Measurements from ENCODE around the gene CSRNP3. TPM values are rescaled to one million over a fixed set of nuclear protein-coding genes. Genes with fewer than 3 reads are reported as not detected.

The CSRNP3 gene
- total and polyA plus RNA-seq, 3 experiments from 2014 or later: not detected

- no peaks in the 10 kb centered on the region for H3K4me1 ChIP-seq (ENCODE audit: insufficient read depth, low read length)
- ChIA-PET POLR2A (no interaction called here), CTCF (no interaction called here)
- no peaks in the 10 kb centered on the region for H3K9me3 Mint-ChIP-seq
- no peak overlapping the region for H3K4me3 Mint-ChIP-seq
- H3K36me3 Mint-ChIP-seq: no peaks in the 10 kb centered on the region
- no peaks in the 10 kb centered on the region for H3K36me3 ChIP-seq (ENCODE audit: insufficient read depth, low read length)
- H3K27ac ChIP-seq (ENCODE audit: low read depth, low read length): no peak overlapping the region
- H3K4me1 Mint-ChIP-seq: peaks cover 0 to 2% (median 0%) of the 10 kb centered on the region in 3 donors
- peaks cover 0 to 1% of the 10 kb centered on the region in 2 donors for H3K27me3 Mint-ChIP-seq
- H3K27ac Mint-ChIP-seq: no peak overlapping the region
- H3K27me3 ChIP-seq (ENCODE audit: insufficient read depth, low read length, poor library complexity, severe bottlenecking): no peaks in the 10 kb centered on the region
- H3K4me3 ChIP-seq (ENCODE audit: low read length): no peak overlapping the region
- no peaks in the 10 kb centered on the region for H3K9me3 ChIP-seq (ENCODE audit: low read length)
- DNase-seq: no peak
These were observed 166.0 kb downstream of the CSRNP3 start for GRCh38 chr2:165635532-165635931.

- no peak for DNase-seq
- Histone ChIP-seq H3K27ac (ENCODE audit: low read depth, low read length) (no peak overlapping the region), H3K27me3 (ENCODE audit: insufficient read depth, low read length, poor library complexity, severe bottlenecking) (no peaks in the 10 kb centered on the region), H3K4me3 (ENCODE audit: low read length) (no peak overlapping the region), H3K4me1 (ENCODE audit: insufficient read depth, low read length) (no peaks in the 10 kb centered on the region), H3K9me3 (ENCODE audit: low read length) (no peaks in the 10 kb centered on the region), H3K36me3 (ENCODE audit: insufficient read depth, low read length) (no peaks in the 10 kb centered on the region)
- ChIA-PET CTCF (no interaction called here), POLR2A (no interaction called here)
- H3K27ac Mint-ChIP-seq: no peak overlapping the region
- H3K4me1 Mint-ChIP-seq: no peaks in the 10 kb centered on the region
- no peaks in the 10 kb centered on the region for H3K27me3 Mint-ChIP-seq
- no peaks in the 10 kb centered on the region for H3K36me3 Mint-ChIP-seq
- H3K9me3 Mint-ChIP-seq: no peaks in the 10 kb centered on the region
- no peak overlapping the region for H3K4me3 Mint-ChIP-seq
These were observed 167.5 kb downstream of the CSRNP3 start for GRCh38 chr2:165636959-165637358.

- CTCF ChIA-PET: no interaction called here
- no peaks in the 10 kb centered on the region for H3K27me3 ChIP-seq (ENCODE audit: insufficient read depth, low read length, poor library complexity, severe bottlenecking)
- H3K9me3 Mint-ChIP-seq: no peaks in the 10 kb centered on the region
These were observed 167.9 kb downstream of the CSRNP3 start for GRCh38 chr2:165637396-165637795.

GRCh38 chr2:165639504-165639903 is 170.0 kb downstream of the CSRNP3 start:
- Mint-ChIP-seq H3K27ac (no peak overlapping the region), H3K4me1 (no peaks in the 10 kb centered on the region), H3K4me3 (no peak overlapping the region)

More at GRCh38 chr2:165637396-165637795, 167.9 kb downstream of the CSRNP3 start:
- no peaks in the 10 kb centered on the region for H3K36me3 ChIP-seq (ENCODE audit: insufficient read depth, low read length)
- H3K4me3 Mint-ChIP-seq: no peak overlapping the region
- H3K4me1 Mint-ChIP-seq: no peaks in the 10 kb centered on the region
- DNase-seq: no peak
- no peaks in the 10 kb centered on the region for H3K9me3 ChIP-seq (ENCODE audit: low read length)
- no peaks in the 10 kb centered on the region for H3K4me1 ChIP-seq (ENCODE audit: insufficient read depth, low read length)
- H3K27ac ChIP-seq (ENCODE audit: low read depth, low read length): no peak overlapping the region
- POLR2A ChIA-PET: no interaction called here
- no peaks in the 10 kb centered on the region for H3K27me3 Mint-ChIP-seq
- H3K27ac Mint-ChIP-seq: no peak overlapping the region
- no peaks in the 10 kb centered on the region for H3K36me3 Mint-ChIP-seq
- no peak overlapping the region for H3K4me3 ChIP-seq (ENCODE audit: low read length)

GRCh38 chr2:165640247-165640929 is 170.9 kb downstream of the CSRNP3 start:
- no peaks in the 10 kb centered on the region for H3K4me1 Mint-ChIP-seq
- ChIA-PET POLR2A (no interaction called here), CTCF (no interaction called here)

More at GRCh38 chr2:165639504-165639903, 170.0 kb downstream of the CSRNP3 start:
- CTCF ChIA-PET: no interaction called here
- no peak overlapping the region for H3K27ac ChIP-seq (ENCODE audit: low read depth, low read length)
- H3K9me3 ChIP-seq (ENCODE audit: low read length): no peaks in the 10 kb centered on the region
- POLR2A ChIA-PET: no interaction called here
- peaks cover 0 to 2% of the 10 kb centered on the region in 2 donors for H3K27me3 Mint-ChIP-seq
- H3K36me3 Mint-ChIP-seq: no peaks in the 10 kb centered on the region
- no peaks in the 10 kb centered on the region for H3K36me3 ChIP-seq (ENCODE audit: insufficient read depth, low read length)
- no peaks in the 10 kb centered on the region for H3K4me1 ChIP-seq (ENCODE audit: insufficient read depth, low read length)
- H3K27me3 ChIP-seq (ENCODE audit: insufficient read depth, low read length, poor library complexity, severe bottlenecking): no peaks in the 10 kb centered on the region
- H3K4me3 ChIP-seq (ENCODE audit: low read length): no peak overlapping the region
- no peaks in the 10 kb centered on the region for H3K9me3 Mint-ChIP-seq
- DNase-seq: no peak

GRCh38 chr2:165645930-165646831 is 176.7 kb downstream of the CSRNP3 start:
- DNase-seq: no peak
- H3K4me1 ChIP-seq (ENCODE audit: insufficient read depth, low read length): no peaks in the 10 kb centered on the region
- no peak overlapping the region for H3K27ac ChIP-seq (ENCODE audit: low read depth, low read length)
- Mint-ChIP-seq H3K9me3 (no peaks in the 10 kb centered on the region), H3K36me3 (no peaks in the 10 kb centered on the region), H3K27ac (no peak overlapping the region), H3K27me3 (peaks cover 2 to 4% of the 10 kb centered on the region in 2 donors), H3K4me3 (no peak overlapping the region), H3K4me1 (no peaks in the 10 kb centered on the region)
- CTCF ChIA-PET: no interaction called here
- POLR2A ChIA-PET: no interaction called here
- no peaks in the 10 kb centered on the region for H3K36me3 ChIP-seq (ENCODE audit: insufficient read depth, low read length)
- no peaks in the 10 kb centered on the region for H3K27me3 ChIP-seq (ENCODE audit: insufficient read depth, low read length, poor library complexity, severe bottlenecking)
- H3K9me3 ChIP-seq (ENCODE audit: low read length): no peaks in the 10 kb centered on the region
- H3K4me3 ChIP-seq (ENCODE audit: low read length): no peak overlapping the region

More at GRCh38 chr2:165640247-165640929, 170.9 kb downstream of the CSRNP3 start:
- Histone ChIP-seq H3K27me3 (ENCODE audit: insufficient read depth, low read length, poor library complexity, severe bottlenecking) (no peaks in the 10 kb centered on the region), H3K4me1 (ENCODE audit: insufficient read depth, low read length) (no peaks in the 10 kb centered on the region), H3K36me3 (ENCODE audit: insufficient read depth, low read length) (no peaks in the 10 kb centered on the region), H3K4me3 (ENCODE audit: low read length) (no peak overlapping the region), H3K27ac (ENCODE audit: low read depth, low read length) (no peak overlapping the region), H3K9me3 (ENCODE audit: low read length) (no peaks in the 10 kb centered on the region)
- no peak overlapping the region for H3K4me3 Mint-ChIP-seq
- H3K9me3 Mint-ChIP-seq: no peaks in the 10 kb centered on the region
- H3K27ac Mint-ChIP-seq: no peak overlapping the region
- peaks cover 0 to 2% of the 10 kb centered on the region in 2 donors for H3K27me3 Mint-ChIP-seq
- H3K36me3 Mint-ChIP-seq: no peaks in the 10 kb centered on the region
- DNase-seq: no peak

GRCh38 chr2:165647409-165647808 is 177.9 kb downstream of the CSRNP3 start:
- ChIA-PET CTCF (no interaction called here), POLR2A (no interaction called here)
- H3K27ac Mint-ChIP-seq: no peak overlapping the region
- Histone ChIP-seq H3K9me3 (ENCODE audit: low read length) (no peaks in the 10 kb centered on the region), H3K4me3 (ENCODE audit: low read length) (no peak overlapping the region), H3K27ac (ENCODE audit: low read depth, low read length) (no peak overlapping the region), H3K4me1 (ENCODE audit: insufficient read depth, low read length) (no peaks in the 10 kb centered on the region), H3K36me3 (ENCODE audit: insufficient read depth, low read length) (no peaks in the 10 kb centered on the region), H3K27me3 (ENCODE audit: insufficient read depth, low read length, poor library complexity, severe bottlenecking) (no peaks in the 10 kb centered on the region)
- no peak overlapping the region for H3K4me3 Mint-ChIP-seq
- H3K36me3 Mint-ChIP-seq: no peaks in the 10 kb centered on the region
- H3K4me1 Mint-ChIP-seq: no peaks in the 10 kb centered on the region
- no peak for DNase-seq
- H3K9me3 Mint-ChIP-seq: no peaks in the 10 kb centered on the region
- peaks cover 2 to 4% of the 10 kb centered on the region in 2 donors for H3K27me3 Mint-ChIP-seq

GRCh38 chr2:165648801-165649200 is 179.3 kb downstream of the CSRNP3 start:
- peaks cover 2 to 7% of the 10 kb centered on the region in 2 donors for H3K27me3 Mint-ChIP-seq
- no peaks in the 10 kb centered on the region for H3K4me1 ChIP-seq (ENCODE audit: insufficient read depth, low read length)
- H3K27ac ChIP-seq (ENCODE audit: low read depth, low read length): no peak overlapping the region
- CTCF ChIA-PET: no interaction called here
- H3K4me3 ChIP-seq (ENCODE audit: low read length): no peak overlapping the region
- H3K4me1 Mint-ChIP-seq: no peaks in the 10 kb centered on the region
- DNase-seq: no peak
- H3K9me3 Mint-ChIP-seq: no peaks in the 10 kb centered on the region
- no peak overlapping the region for H3K27ac Mint-ChIP-seq
- H3K27me3 ChIP-seq (ENCODE audit: insufficient read depth, low read length, poor library complexity, severe bottlenecking): no peaks in the 10 kb centered on the region
- H3K36me3 ChIP-seq (ENCODE audit: insufficient read depth, low read length): no peaks in the 10 kb centered on the region
- H3K9me3 ChIP-seq (ENCODE audit: low read length): no peaks in the 10 kb centered on the region
- H3K4me3 Mint-ChIP-seq: no peak overlapping the region
- POLR2A ChIA-PET: no interaction called here
- no peaks in the 10 kb centered on the region for H3K36me3 Mint-ChIP-seq
